HepG2 (cell line): Measurements from ENCODE around the gene VSIG2. TPM values are rescaled to one million over a fixed set of nuclear protein-coding genes. Genes with fewer than 3 reads are reported as not detected.

Source experiments
- ATAC-seq: fragments of 200-7000 bp; cut with Tn5 transposase; 3 replicates; pipeline ENCODE4 v1.9.1; 2020; ENCODE audit warnings: mild to moderate bottlenecking, moderate library complexity
- BruUV-seq: library from RNA; stranded (reverse); fragments of 400-500 nt; replicated peaks from 2 replicates; lab custom pipeline; 2021; lab: Mats Ljungman, UMichigan
- CTCF ChIA-PET: fragments of 300-600 bp; formaldehyde crosslinking; extraction: SDS; loops from one replicate; lab custom pipeline; 2021; ENCODE audit warnings: low total read pairs, inconsistent platforms, low intra/inter-chr PET ratio; lab: Yijun Ruan, JAX
- POLR2A ChIA-PET: fragments of 350-600 bp; sonication (Branson Sonifier 250); formaldehyde crosslinking; loops from one replicate; lab custom pipeline; 2020; ENCODE audit warnings: antibody characterized with exemption, inconsistent platforms; lab: Yijun Ruan, JAX
- DNase-seq: peaks from one replicate; pipeline ENCODE4 v3.0.0-alpha.2; 2015; ENCODE audit warnings: low spot score
- FAIRE-seq: peaks from 3 replicates; lab custom pipeline; 2011; peaks lifted over from hg19 to GRCh38; lab: Jason Lieb, UNC
- H2AFZ ChIP-seq: one replicate; pipeline ENCODE4 v1.6.1; 2011; ENCODE audit warnings: low read length, inconsistent platforms
- H3K27ac ChIP-seq: fragments of 300-600 bp; 3 replicates; pipeline ENCODE4 v1.8.0; 2011; ENCODE audit warnings: mixed run types, mild to moderate bottlenecking, mixed read lengths, low read length, inconsistent platforms; ENCODE audit not compliant: insufficient read depth; ENCODE audit errors: extremely low read length
- H3K27me3 ChIP-seq, 2 experiments: fragments of 200-600 bp in 1 of 2; 2 replicates in 1 of 2; 3 replicates in 1 of 2; pipeline versions ENCODE4 v1.6.0 to v1.8.0; 2011; ENCODE audit warnings: low read length in 2 of 2, mild to moderate bottlenecking in 2 of 2, moderate library complexity in 2 of 2, inconsistent platforms in 1 of 2; ENCODE audit not compliant: insufficient read depth in 2 of 2, control insufficient read depth in 1 of 2
- H3K36me3 ChIP-seq, 2 experiments: fragments of 200-600 bp in 1 of 2; replicated peaks in 1 of 2; 2 replicates in 1 of 2; 3 replicates in 1 of 2; pipeline versions ENCODE4 v1.5.1 to v1.8.0; 2011; ENCODE audit warnings: low read length in 2 of 2, inconsistent platforms in 1 of 2; ENCODE audit not compliant: insufficient read depth in 2 of 2, control insufficient read depth in 1 of 2
- H3K4me1 ChIP-seq: 2 replicates; pipeline ENCODE4 v1.5.1; 2012; ENCODE audit warnings: low read length, inconsistent platforms; ENCODE audit not compliant: insufficient read depth
- H3K4me2 ChIP-seq: 2 replicates; pipeline ENCODE4 v1.6.0; 2011; ENCODE audit warnings: low read depth, low read length, inconsistent platforms
- H3K4me3 ChIP-seq, 3 experiments: fragments of 200-600 bp in 1 of 3; sonication (generic), shearing (Covaris generic) in 1 of 3; replicated peaks in 1 of 3; 2 replicates each; pipeline ENCODE4 v1.5.1; 2011 to 2016; ENCODE audit warnings: low read length in 3 of 3, inconsistent platforms in 2 of 3, low read depth in 2 of 3, mild to moderate bottlenecking in 2 of 3, control low read depth in 1 of 3, mixed read lengths in 1 of 3; ENCODE audit not compliant: insufficient read depth in 1 of 3
- H3K79me2 ChIP-seq: one replicate; pipeline ENCODE4 v1.6.1; 2011; ENCODE audit warnings: low read length, inconsistent platforms; ENCODE audit not compliant: insufficient read depth
- H3K9ac ChIP-seq: 2 replicates; pipeline ENCODE4 v1.6.0; 2011; ENCODE audit warnings: mild to moderate bottlenecking, low read depth, low read length, inconsistent platforms; ENCODE audit not compliant: insufficient read depth
- H3K9me3 ChIP-seq: 2 replicates; pipeline ENCODE4 v1.5.1; 2012; ENCODE audit warnings: mild to moderate bottlenecking, low read length
- H4K20me1 ChIP-seq: 2 replicates; pipeline ENCODE4 v1.6.0; 2011; ENCODE audit warnings: inconsistent platforms, mild to moderate bottlenecking, low read length, moderate library complexity; ENCODE audit not compliant: insufficient read depth
- BCL6 ChIP-seq: IDR thresholded peaks from 2 replicates; pipeline ENCODE4 v1.6.1; 2016; ENCODE audit warnings: missing genetic modification reagents, missing compliant biosample characterization
- CC2D1A ChIP-seq: sonication (generic); formaldehyde crosslinking; IDR thresholded peaks from 2 replicates; pipeline ENCODE4 v1.8.1; 2023; ENCODE audit warnings: mild to moderate bottlenecking, missing genetic modification reagents
- HDAC6 ChIP-seq: fragments of 200-600 bp; sonication (generic); IDR thresholded peaks from 2 replicates; pipeline ENCODE4 v1.7.0; 2017; ENCODE audit warnings: mild to moderate bottlenecking, antibody characterized with exemption, low read length, low read depth
- LBX2 ChIP-seq: sonication (generic); formaldehyde crosslinking; IDR thresholded peaks from 2 replicates; pipeline ENCODE4 v1.5.0; 2020; ENCODE audit warnings: missing genetic modification reagents, mild to moderate bottlenecking, borderline replicate concordance
- MIXL1 ChIP-seq: IDR thresholded peaks from 2 replicates; pipeline ENCODE4 v1.6.1; 2016
- MYC ChIP-seq: sonication (generic); formaldehyde crosslinking; IDR thresholded peaks from 2 replicates; pipeline ENCODE4 v1.9.0; 2021; ENCODE audit warnings: missing genetic modification reagents, borderline replicate concordance
- RBM22 ChIP-seq: fragments of 200-400 bp; formaldehyde crosslinking; optimal IDR thresholded peaks from 2 replicates; pipeline ENCODE3; 2017; ENCODE audit warnings: mild to moderate bottlenecking, low read length, moderate library complexity
- TCF7 ChIP-seq: sonication (generic); IDR thresholded peaks from 2 replicates; pipeline ENCODE4 v1.6.1; 2016; ENCODE audit warnings: antibody characterized with exemption, low read depth
- U2AF2 ChIP-seq: fragments of 200-400 bp; formaldehyde crosslinking; IDR thresholded peaks from 2 replicates; pipeline ENCODE4 v1.6.1; 2017; ENCODE audit warnings: low read depth, mild to moderate bottlenecking, low read length
- ZBTB3 ChIP-seq: sonication (generic); formaldehyde crosslinking; IDR thresholded peaks from 2 replicates; pipeline ENCODE4 v1.4.0; 2020; ENCODE audit warnings: low read depth, mild to moderate bottlenecking, moderate library complexity, missing genetic modification reagents, borderline replicate concordance
- ZNF101 ChIP-seq: sonication (generic); formaldehyde crosslinking; IDR thresholded peaks from 2 replicates; pipeline ENCODE4 v1.4.0; 2020; ENCODE audit warnings: mild to moderate bottlenecking, low read depth, missing genetic modification reagents, borderline replicate concordance
- ZNF605 ChIP-seq: sonication (generic); formaldehyde crosslinking; IDR thresholded peaks from 2 replicates; pipeline ENCODE4 v1.8.0; 2022; ENCODE audit warnings: mild to moderate bottlenecking, missing genetic modification reagents
- ZSCAN30 ChIP-seq: sonication (generic); formaldehyde crosslinking; IDR thresholded peaks from 2 replicates; pipeline ENCODE4 v1.5.0; 2020; ENCODE audit warnings: mild to moderate bottlenecking, missing genetic modification reagents
- WGBS: methylation state at CpG from one replicate; pipeline ENCODE4 v1.1.6; 2017; ENCODE audit warnings: low lambda C conversion rate; 5-methylcytosine and 5-hydroxymethylcytosine counted together
- in situ Hi-C: cut with HindIII; loops from 2 replicates; pipeline ENCODE4 v1.10.0; 2017; ENCODE audit warnings: low pct_unique_long_range_greater_than_20kb; ENCODE audit not compliant: extremely low pct_ligation_motif_present
- intact Hi-C: fragments of 100-400 bp; cut with micrococcal nuclease; formaldehyde crosslinking; loops from one replicate; pipeline ENCODE4 v1.10.0; 2022; ENCODE audit not compliant: unreplicated experiment
- polyA plus RNA-seq, 8 experiments: library from polyadenylated mRNA; depleted of rRNA in 3 of 8; stranded (reverse) in 7 of 8; unstranded in 1 of 8; fragments of >200 nt; fragmentation: Illumina TruSeq in 4 of 8; extraction: Trizol in 4 of 8; gene quantifications; 2 replicates each; pipeline versions ENCODE4 v1.2.1 to v1.2.3, GENCODE V29; 2011 to 2016; ENCODE audit warnings: low read depth in 4 of 8, missing spikeins in 1 of 8, mixed read lengths in 1 of 8; ENCODE audit not compliant: insufficient read depth in 1 of 8
- total RNA-seq, 5 experiments: library from RNA; depleted of rRNA; stranded (reverse); fragments of >200 nt; fragmentation: Illumina TruSeq; extraction: Trizol; gene quantifications; 2 replicates each; pipeline ENCODE4 v1.2.3, GENCODE V29; 2016; ENCODE audit warnings: low read depth in 1 of 5
- TF ChIP-seq, protein P1 (sequence below): sonication (generic); formaldehyde crosslinking; IDR thresholded peaks from 2 replicates; pipeline ENCODE4 v1.4.0; 2020; ENCODE audit warnings: mild to moderate bottlenecking, low read depth, missing genetic modification reagents
- TF ChIP-seq, protein P2 (sequence below): sonication (generic); formaldehyde crosslinking; IDR thresholded peaks from 2 replicates; pipeline ENCODE4 v1.5.1; 2020; ENCODE audit warnings: mild to moderate bottlenecking, moderate library complexity, missing genetic modification reagents
- TF ChIP-seq, protein P3 (sequence below): conservative IDR thresholded peaks from 2 replicates; pipeline ENCODE4 v1.6.1; 2018; ENCODE audit warnings: missing genetic modification reagents
- TF ChIP-seq, protein P4 (sequence below): sonication (generic); formaldehyde crosslinking; IDR thresholded peaks from 2 replicates; pipeline ENCODE4 v1.4.0; 2020; ENCODE audit warnings: missing genetic modification reagents; ENCODE audit errors: not compliant biosample characterization
- TF ChIP-seq, protein P5 (sequence below): sonication (generic); formaldehyde crosslinking; conservative IDR thresholded peaks from 2 replicates; pipeline ENCODE4 v1.8.1; 2023; ENCODE audit warnings: missing genetic modification reagents

VSIG2 gene
- total and polyA plus RNA-seq, 2 of the 13 experiments (the other 11 are each of a cell fraction or from before 2014, with no cell fraction given): 0.80 to 2.7 TPM

- no peak for TF ChIP-seq LBX2 (CRISPR knock-in tag)
- TF ChIP-seq, protein P1, sequence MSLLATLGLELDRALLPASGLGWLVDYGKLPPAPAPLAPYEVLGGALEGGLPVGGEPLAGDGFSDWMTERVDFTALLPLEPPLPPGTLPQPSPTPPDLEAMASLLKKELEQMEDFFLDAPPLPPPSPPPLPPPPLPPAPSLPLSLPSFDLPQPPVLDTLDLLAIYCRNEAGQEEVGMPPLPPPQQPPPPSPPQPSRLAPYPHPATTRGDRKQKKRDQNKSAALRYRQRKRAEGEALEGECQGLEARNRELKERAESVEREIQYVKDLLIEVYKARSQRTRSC (CRISPR knock-in tag): no peak
- no peak for TF ChIP-seq MIXL1 (CRISPR knock-in tag)
Observed at GRCh38 chr11:124732230-124732629, 19.8 kb downstream of the VSIG2 start (continued).

GRCh38 chr11:124729571-124729970 lies 22.5 kb downstream of the VSIG2 start:
- no peak for ATAC-seq
- intact Hi-C loops: no loop called here
- TF ChIP-seq TCF7 (no peak), ZNF101 (CRISPR knock-in tag) (no peak), CC2D1A (CRISPR knock-in tag) (no peak), U2AF2 (no peak), RBM22 (no peak), ZSCAN30 (CRISPR knock-in tag) (no peak), MYC (CRISPR knock-in tag) (no peak), BCL6 (no peak), HDAC6 (no peak), ZBTB3 (no peak), ZNF605 (no peak)
- TF ChIP-seq, protein P2, sequence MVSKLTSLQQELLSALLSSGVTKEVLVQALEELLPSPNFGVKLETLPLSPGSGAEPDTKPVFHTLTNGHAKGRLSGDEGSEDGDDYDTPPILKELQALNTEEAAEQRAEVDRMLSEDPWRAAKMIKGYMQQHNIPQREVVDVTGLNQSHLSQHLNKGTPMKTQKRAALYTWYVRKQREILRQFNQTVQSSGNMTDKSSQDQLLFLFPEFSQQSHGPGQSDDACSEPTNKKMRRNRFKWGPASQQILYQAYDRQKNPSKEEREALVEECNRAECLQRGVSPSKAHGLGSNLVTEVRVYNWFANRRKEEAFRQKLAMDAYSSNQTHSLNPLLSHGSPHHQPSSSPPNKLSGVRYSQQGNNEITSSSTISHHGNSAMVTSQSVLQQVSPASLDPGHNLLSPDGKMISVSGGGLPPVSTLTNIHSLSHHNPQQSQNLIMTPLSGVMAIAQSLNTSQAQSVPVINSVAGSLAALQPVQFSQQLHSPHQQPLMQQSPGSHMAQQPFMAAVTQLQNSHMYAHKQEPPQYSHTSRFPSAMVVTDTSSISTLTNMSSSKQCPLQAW (CRISPR knock-in tag): no peak
- TF ChIP-seq, protein P3, sequence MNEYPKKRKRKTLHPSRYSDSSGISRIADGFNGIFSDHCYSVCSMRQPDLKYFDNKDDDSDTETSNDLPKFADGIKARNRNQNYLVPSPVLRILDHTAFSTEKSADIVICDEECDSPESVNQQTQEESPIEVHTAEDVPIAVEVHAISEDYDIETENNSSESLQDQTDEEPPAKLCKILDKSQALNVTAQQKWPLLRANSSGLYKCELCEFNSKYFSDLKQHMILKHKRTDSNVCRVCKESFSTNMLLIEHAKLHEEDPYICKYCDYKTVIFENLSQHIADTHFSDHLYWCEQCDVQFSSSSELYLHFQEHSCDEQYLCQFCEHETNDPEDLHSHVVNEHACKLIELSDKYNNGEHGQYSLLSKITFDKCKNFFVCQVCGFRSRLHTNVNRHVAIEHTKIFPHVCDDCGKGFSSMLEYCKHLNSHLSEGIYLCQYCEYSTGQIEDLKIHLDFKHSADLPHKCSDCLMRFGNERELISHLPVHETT (CRISPR knock-in tag): no peak
- TF ChIP-seq, protein P4, sequence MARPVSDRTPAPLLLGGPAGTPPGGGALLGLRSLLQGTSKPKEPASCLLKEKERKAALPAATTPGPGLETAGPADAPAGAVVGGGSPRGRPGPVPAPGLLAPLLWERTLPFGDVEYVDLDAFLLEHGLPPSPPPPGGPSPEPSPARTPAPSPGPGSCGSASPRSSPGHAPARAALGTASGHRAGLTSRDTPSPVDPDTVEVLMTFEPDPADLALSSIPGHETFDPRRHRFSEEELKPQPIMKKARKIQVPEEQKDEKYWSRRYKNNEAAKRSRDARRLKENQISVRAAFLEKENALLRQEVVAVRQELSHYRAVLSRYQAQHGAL: no peak
- TF ChIP-seq, protein P5, sequence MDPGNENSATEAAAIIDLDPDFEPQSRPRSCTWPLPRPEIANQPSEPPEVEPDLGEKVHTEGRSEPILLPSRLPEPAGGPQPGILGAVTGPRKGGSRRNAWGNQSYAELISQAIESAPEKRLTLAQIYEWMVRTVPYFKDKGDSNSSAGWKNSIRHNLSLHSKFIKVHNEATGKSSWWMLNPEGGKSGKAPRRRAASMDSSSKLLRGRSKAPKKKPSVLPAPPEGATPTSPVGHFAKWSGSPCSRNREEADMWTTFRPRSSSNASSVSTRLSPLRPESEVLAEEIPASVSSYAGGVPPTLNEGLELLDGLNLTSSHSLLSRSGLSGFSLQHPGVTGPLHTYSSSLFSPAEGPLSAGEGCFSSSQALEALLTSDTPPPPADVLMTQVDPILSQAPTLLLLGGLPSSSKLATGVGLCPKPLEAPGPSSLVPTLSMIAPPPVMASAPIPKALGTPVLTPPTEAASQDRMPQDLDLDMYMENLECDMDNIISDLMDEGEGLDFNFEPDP: no peak

More at GRCh38 chr11:124729571-124729970, 22.5 kb downstream of the VSIG2 start:
- no peak overlapping the region for H3K4me3 ChIP-seq
- H3K27me3 ChIP-seq: peaks cover 0 to 14% of the 10 kb centered on the region in 2 experiments; a peak in 2 of 5 replicates
- no peaks in the 10 kb centered on the region for H3K36me3 ChIP-seq
- H3K4me2 ChIP-seq: no peak overlapping the region
- no peaks in the 10 kb centered on the region for H4K20me1 ChIP-seq
- DNase-seq (no peak), FAIRE-seq (no peak)
- H3K9ac ChIP-seq: no peak overlapping the region
- BruUV-seq: no TSS peak
- no peaks in the 10 kb centered on the region for H3K9me3 ChIP-seq
- ChIA-PET CTCF (no interaction called here), POLR2A (no interaction called here)
- 24% methylated on average over 4 of the region's 4 CpGs for WGBS
- no peak overlapping the region for H3K27ac ChIP-seq
- H3K79me2 ChIP-seq: no peaks in the 10 kb centered on the region
- in situ Hi-C loops: no loop called here
- peaks cover 16% of the 10 kb centered on the region for H3K4me1 ChIP-seq
- no peak overlapping the region for H2AFZ ChIP-seq
